ENCODE measurements around the gene USP21.
A peak's percentile ranks its signal among the peaks of the same experiment; 100 is the strongest.

The USP21 gene

DNA sequence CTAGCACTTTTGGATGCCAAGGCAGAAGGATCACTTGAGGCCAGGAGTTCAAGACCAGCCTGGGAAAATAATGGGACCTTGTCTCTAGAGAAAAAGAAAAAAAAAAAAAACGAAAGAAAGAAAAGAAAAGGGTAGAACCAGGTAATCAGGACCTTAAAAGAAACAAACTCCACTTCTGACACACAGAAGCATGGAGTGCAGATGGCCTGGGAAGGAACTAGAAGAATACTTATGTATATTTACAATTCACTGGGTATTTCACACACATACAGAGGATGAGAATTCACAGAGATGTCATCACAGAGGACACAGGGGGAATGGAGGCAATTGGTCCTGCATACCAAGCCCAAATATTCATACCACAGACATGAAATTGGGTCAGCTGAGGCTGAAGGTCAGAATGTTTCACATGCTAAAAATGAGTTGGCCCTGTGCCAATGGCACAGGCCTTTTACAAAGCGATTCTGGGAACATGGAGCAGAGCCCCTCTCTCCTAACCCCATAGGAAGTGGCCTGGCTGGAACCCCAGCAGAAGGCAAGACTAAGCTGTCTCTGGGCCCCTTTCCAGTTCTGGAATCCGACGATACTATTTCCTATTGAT, 13.6 kb downstream of the USP21 start:
- intact Hi-C loops (cut with DNase I; ENCODE audit: low total_unique reads), result no loop called here
- Histone ChIP-seq H3K27ac (peak overlapping the region; percentile 38 to 47), H3K4me3 (no peak overlapping the region), H3K27me3 (no peaks in the 10 kb centered on the region), H3K4me1 (peaks cover 0 to 45% (median 27%) of the 10 kb centered on the region in 4 donors), H3K9me3 (no peaks in the 10 kb centered on the region), H3K36me3 (peaks cover 20 to 75% (median 40%) of the 10 kb centered on the region in 3 donors)
- peak in 1 of 2 donors; percentile 64 for DNase-seq
- TF ChIP-seq, protein P1, sequence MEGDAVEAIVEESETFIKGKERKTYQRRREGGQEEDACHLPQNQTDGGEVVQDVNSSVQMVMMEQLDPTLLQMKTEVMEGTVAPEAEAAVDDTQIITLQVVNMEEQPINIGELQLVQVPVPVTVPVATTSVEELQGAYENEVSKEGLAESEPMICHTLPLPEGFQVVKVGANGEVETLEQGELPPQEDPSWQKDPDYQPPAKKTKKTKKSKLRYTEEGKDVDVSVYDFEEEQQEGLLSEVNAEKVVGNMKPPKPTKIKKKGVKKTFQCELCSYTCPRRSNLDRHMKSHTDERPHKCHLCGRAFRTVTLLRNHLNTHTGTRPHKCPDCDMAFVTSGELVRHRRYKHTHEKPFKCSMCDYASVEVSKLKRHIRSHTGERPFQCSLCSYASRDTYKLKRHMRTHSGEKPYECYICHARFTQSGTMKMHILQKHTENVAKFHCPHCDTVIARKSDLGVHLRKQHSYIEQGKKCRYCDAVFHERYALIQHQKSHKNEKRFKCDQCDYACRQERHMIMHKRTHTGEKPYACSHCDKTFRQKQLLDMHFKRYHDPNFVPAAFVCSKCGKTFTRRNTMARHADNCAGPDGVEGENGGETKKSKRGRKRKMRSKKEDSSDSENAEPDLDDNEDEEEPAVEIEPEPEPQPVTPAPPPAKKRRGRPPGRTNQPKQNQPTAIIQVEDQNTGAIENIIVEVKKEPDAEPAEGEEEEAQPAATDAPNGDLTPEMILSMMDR (IDR thresholded peaks at IDR 0.05), result no peak

DNA sequence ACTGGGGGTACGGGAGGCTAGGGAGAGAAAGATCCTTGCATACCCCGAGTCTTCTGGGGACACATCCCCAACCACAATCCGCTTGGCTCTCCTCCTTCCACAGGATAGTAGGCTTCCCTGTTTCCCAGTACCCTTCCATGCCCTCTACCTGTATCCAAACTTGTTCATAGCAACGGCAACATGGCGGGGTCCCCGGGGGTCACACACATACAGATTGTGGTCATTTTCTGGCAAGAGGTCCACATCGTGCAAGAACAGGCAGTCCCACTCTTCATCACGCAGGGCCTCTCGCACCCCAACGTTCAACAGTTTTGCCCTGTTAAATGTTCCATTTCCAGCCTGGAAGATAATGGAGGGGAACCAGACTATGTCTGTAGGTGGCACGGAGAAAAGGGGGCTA, 14.4 kb downstream of the USP21 start:
- H3K27me3 ChIP-seq, result no peaks in the 10 kb centered on the region
- H3K36me3 ChIP-seq, result peaks cover 20 to 71% (median 40%) of the 10 kb centered on the region in 3 donors
- peak overlapping the region; percentile 38 to 47 for H3K27ac ChIP-seq
- no peaks in the 10 kb centered on the region for H3K9me3 ChIP-seq
- intact Hi-C loops (cut with DNase I; ENCODE audit: low total_unique reads), result no loop called here
- TF ChIP-seq, protein P1 (IDR thresholded peaks at IDR 0.05), result no peak
- peaks cover 0 to 46% (median 25%) of the 10 kb centered on the region in 4 donors for H3K4me1 ChIP-seq
- no peak for DNase-seq
- no peak overlapping the region for H3K4me3 ChIP-seq

DNA sequence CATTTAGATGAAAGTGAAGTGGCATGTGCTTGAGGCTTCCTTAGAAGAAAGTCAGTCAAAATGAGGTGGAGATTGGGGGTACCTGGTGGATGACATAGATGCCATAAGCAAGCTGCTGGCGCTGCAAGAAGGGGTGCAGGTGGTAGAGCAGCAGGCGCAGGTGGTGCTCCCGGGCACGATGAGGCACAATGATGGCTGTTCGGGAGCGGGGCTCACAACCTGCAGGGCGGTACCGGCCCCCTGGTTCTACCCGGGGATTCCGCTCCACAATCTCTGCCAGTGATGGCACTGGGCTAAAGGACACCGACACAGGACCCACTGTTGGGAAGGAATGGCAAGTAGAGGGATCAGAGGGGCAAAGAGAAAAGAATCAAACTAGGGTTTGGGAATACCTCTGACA, 15.6 kb downstream of the USP21 start:
- Histone ChIP-seq H3K4me3 (no peak overlapping the region), H3K9me3 (no peaks in the 10 kb centered on the region), H3K27me3 (no peaks in the 10 kb centered on the region), H3K27ac (no peak overlapping the region), H3K36me3 (peaks cover 20 to 59% (median 34%) of the 10 kb centered on the region in 3 donors), H3K4me1 (peaks cover 0 to 46% (median 25%) of the 10 kb centered on the region in 4 donors)
- intact Hi-C loops (cut with DNase I; ENCODE audit: low total_unique reads), result no loop called here
- no peak for DNase-seq
- TF ChIP-seq, protein P1 (IDR thresholded peaks at IDR 0.05), result no peak

DNA sequence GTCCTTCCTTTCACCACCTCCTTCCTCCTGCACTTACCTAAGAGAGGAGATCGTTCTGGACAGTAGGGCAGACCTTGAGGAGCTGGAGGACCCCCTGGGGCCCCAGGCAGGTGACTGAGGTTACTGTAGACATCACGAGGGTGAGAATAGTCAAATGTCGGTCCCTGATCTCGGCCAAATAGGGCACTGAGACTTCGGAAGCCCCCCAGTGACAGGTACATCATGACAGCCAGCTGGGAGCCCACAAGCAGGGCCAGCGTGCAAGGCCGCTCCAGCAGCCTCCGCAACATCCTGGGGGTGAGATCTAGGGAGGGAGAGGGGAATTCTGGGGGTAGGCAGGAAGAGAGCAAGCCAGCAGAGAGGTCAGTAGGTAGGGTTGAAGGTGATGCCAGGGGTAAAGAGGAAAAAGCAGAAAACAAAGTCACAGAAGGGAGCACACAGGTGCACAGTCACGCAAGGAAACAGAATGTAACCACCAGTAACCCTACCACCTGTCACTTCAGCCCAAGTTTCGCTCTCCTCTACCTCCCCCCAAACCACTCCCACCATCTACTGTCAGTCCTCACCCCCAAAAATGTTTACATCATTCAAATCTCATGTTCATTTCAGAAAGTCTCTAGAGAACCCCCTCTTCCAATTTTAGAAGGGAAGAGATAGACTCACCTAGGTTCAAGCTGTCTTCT, 16.6 kb downstream of the USP21 start:
- TF ChIP-seq, protein P1 (IDR thresholded peaks at IDR 0.05), result no peak
- Histone ChIP-seq H3K27me3 (no peaks in the 10 kb centered on the region), H3K4me1 (peaks cover 0 to 46% (median 25%) of the 10 kb centered on the region in 4 donors), H3K36me3 (peaks cover 20 to 49% (median 24%) of the 10 kb centered on the region in 3 donors), H3K4me3 (peak overlapping the region; percentile 66 to 81), H3K27ac (peak overlapping the region; percentile 89 to 94), H3K9me3 (no peaks in the 10 kb centered on the region)
- no peak for DNase-seq
- intact Hi-C loops (cut with DNase I; ENCODE audit: low total_unique reads), result no loop called here

DNA sequence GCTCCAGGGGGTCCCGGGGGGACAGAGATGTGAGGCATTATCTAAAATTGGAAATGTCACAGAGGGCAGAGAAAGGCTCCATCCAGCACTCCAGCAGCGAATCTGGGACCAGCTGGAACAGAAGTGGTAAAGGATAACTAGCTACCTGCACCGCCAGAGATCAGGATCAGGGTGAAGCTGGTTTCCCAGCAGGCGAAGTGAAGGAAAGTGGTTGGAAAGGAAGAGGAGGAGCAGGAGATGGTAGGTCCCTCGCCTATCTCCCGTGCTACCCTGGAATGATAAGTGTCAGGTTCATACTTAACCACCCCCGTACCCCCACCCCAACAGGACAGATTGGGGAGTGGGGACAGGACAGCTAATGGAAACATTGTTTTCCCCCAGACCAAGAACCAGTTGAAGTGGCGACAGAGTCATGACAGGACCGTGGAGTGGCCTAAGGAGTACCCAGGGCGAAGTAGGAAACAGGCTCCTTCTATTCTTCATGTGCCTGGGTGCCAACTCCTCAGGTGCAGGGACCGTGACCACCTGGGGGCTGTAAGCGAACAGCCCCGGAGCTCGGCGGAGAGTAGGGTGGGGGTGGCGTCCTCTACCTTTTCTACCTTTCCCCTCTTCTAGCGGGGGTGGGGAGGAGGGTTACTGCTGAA, 17.3 kb downstream of the USP21 start:
- H3K4me1 ChIP-seq, result peaks cover 0 to 40% (median 25%) of the 10 kb centered on the region in 4 donors
- peak overlapping the region; percentile 89 to 94 for H3K27ac ChIP-seq
- intact Hi-C loops (cut with DNase I; ENCODE audit: low total_unique reads), result no loop called here

More for the DNA sequence above, 17.3 kb downstream of the USP21 start:
- H3K9me3 ChIP-seq, result no peaks in the 10 kb centered on the region
- DNase-seq, result no peak
- H3K4me3 ChIP-seq, result peak overlapping the region; percentile 66 to 81
- H3K27me3 ChIP-seq, result no peaks in the 10 kb centered on the region
- TF ChIP-seq, protein P1 (IDR thresholded peaks at IDR 0.05), result no peak
- peaks cover 15 to 43% (median 17%) of the 10 kb centered on the region in 3 donors for H3K36me3 ChIP-seq
